HG02981 (cell line): ENCODE data around the gene RTTN.
A peak's percentile ranks its signal among the peaks of the same experiment; 100 is the strongest.

Experiments used
- ATAC-seq: cut with Tn5 transposase; IDR thresholded peaks from one replicate; pipeline ENCODE4 v1.9.1; 2021; ENCODE audit warnings: mild to moderate bottlenecking, moderate library complexity; ENCODE audit not compliant: unreplicated experiment

Gene RTTN

DNA sequence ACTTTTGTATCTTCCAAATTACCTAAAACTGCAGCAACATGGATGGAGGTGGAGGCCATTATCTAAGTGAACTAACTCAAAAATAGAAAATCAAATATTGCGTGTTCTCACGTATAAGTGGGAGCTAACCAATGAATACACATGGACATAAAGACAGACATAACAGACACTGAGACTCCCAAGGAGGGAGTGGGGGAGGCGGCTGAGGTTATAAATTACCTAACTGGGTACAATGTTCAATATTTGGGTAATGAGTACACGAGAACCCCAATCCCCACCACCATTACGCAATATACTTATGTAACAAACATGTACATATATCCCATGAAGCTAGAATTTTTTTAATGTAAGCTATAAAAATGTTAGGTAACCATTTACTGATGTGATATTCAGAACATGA lies 119.8 kb downstream of the RTTN start:
- no peak for ATAC-seq

DNA sequence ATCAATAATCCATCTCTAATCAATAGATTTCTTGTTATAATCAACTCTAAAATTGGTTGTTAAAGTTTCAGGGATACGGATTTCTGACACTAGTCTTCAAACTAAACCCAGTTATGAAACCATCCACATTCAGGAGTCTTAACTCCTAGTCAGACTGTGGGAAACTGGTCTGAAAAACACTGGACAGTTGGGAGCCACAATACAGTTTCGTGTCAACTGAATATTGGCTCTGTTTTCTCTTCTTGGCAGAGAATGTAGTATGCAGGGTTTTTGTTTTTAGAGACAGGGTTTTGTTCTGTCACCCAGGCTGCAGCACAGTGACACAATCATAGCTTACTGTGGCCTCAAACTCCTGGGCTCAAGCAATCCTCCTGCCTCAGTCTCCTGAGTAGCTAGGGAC lies 123.1 kb downstream of the RTTN start:
- no peak for ATAC-seq

DNA sequence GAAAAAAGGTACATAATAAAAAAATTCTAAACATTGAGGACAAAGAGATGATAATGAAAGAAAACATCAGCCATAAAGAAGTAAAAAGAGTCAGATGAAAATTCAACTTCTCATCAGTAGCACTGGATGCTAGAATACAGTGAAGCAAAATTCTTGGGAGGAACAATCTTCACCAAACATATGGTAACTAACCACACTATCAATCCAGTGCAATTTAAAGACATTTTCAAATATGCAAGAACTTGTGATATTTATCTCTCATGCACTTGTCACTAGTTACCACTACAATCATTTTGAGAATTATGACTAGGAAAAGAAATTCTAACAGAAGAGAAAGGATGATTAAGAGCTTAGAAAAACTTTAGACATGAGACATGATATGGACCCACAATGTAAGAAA lies 127.4 kb downstream of the RTTN start:
- ATAC-seq = no peak

DNA sequence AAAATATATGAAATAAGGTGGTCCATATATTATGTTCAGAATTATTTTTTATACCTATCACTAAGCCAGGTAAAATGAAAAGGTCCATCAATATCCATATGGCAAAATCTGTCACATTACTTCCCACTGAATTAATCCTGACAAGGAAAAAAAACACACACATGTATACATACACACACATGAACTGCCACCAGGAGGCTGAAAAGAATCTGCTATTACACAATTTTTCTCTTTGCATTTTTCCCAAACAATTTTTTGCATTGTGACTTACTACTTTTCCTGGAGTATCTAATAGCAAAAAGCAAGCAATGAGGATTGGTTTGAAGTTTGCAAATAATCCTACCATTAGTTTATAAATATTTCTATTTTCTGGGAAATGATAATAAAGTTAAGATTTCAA lies 129.6 kb downstream of the RTTN start:
- ATAC-seq = no peak

DNA sequence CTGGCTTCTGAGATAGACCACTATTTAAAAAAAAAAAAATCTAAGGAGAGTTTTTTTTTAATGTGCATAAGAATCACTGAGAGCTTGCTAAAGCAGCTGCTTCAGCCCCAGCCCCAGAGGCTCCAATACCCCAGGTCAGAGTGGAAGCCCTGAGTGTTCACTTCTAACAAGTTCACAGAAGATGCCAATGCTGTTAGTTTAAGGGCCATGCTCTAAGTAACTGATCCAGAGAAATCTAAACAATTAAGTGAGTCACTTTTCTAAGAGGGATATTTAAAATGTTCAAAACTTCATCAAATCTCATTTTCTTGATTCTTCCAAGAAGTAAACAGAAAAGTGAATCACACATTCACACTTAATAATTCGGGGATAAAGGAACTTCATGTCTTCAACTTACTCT lies 131.4 kb downstream of the RTTN start:
- no peak for ATAC-seq

DNA sequence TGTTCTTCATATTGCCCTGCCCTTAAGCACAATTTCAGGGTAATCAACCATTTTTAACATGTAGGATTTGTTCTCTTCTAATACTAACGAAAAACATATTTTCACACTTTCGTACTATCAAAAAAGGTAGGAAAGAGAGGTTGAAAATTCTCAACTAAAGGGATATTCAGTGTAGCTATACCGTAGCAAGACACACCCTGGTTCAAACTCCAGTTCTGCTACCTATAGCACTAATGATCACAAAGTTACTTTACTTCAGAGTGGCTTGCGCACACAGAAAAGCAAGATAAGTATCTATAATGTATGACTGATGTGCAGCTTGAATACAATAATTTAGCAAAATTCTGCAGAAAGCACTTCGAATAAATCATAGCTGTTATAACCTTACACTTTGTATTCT lies 132.1 kb downstream of the RTTN start:
- no peak for ATAC-seq

DNA sequence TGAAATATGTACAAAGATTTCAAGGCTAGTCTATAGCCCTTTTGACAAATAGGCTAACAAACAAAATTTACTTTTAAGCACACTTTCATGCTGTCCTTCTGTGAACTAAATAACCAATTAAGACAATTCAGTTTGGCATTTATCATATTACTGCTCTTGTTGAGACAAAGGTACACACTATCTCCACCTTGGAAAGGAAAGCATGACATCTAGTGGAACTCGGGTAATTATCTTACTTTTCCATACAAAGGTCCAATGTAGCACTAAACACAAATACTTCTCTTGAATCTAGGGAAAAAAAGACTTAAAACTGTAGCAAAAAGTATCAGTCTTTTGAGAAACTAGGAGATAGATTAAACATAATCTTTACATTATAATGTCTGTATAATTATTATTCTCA lies 132.8 kb downstream of the RTTN start:
- ATAC-seq = peak; percentile 47

DNA sequence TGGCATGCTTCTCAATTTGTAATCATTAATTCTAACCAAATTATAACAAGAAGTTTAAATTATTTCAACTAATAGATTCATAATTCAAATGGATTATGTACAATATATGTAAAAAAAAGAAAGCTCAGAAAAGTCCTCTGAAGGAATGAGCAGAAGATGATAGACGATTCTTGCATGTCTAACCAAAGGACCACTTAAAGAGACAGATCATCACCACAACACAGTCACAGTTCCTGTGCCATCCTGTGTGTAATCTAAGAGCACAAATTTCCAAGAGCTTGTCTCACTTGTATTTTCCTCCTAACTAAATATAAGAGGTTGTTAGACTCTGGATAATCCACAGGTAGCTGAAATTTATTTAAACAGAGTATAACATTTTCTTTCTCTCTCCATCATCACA lies 135.5 kb downstream of the RTTN start:
- ATAC-seq = no peak

DNA sequence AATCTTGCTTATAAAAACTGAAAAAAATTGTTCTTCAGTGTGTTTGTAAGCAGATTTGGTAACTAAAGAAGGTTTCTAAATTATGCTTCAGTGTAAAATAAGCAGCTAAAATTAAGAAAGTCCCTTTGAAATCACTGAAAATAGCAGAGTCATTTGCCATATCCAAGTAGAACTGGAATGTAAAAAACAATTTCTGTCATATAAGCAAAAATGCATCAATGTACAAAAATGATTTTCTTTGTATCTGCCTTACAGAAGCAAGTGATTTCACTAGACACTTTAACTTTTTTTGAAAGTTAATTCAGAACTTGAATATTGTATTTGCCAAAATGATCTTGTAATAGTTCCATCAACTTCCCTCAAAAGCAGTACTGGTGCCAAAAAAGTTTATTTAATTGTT lies 136.1 kb downstream of the RTTN start:
- no peak for ATAC-seq

DNA sequence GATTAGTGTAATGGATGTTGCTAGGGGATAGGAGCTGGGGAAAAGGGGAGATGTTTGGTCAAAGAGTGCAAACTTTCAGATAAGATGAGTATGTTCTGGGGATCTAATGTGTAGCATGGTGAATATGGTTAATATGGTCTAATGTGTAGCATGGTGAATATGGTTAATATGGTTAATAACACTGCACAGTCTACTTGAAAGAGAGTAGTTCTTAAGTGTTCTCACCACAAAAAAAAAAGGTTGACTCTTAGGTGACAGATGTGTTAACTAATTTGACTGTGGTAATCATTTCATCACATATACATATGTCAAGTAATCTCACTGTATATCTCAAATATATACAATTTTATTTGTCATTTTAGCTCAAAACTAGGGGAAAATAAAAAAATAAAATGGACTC lies 136.5 kb downstream of the RTTN start:
- peak; percentile 82 for ATAC-seq

DNA sequence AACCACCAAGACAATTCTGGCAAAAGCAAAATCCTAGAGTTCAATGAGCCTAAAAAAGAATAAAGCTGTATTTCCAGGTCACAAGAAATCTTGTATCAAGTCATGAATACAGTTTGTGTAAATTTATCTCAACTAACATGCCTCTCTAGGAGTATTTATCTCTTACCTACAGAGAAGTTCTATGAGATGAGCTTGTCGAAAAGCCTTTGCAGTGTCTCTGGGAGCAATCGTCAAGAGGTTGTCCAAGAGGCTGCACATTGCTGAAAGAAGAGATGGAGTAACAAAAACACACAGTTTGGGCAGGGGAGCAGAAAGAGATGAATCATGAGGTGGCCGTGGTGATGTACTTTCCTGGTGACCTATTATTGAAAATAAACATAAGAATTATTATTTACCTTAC lies 145.8 kb downstream of the RTTN start:
- no peak for ATAC-seq

DNA sequence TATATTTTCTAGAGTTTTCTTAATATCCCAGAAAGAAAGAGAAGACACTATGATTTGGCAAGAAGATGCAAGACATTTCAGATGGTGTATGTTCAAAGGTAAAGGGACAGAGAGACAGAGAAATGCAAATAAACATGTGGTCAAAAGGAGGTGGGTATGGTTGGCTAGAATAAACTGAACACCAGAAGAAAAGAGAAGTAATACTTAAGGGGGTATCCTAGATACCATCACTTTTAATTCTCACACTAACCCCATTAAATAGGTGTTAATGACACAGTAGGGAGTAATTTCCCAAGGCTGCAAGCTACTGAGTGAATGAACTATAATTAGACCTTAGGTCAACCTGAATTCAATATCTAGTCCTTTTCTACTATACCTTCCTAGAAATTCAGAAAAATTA lies 146.6 kb downstream of the RTTN start:
- ATAC-seq = peak; percentile 99

DNA sequence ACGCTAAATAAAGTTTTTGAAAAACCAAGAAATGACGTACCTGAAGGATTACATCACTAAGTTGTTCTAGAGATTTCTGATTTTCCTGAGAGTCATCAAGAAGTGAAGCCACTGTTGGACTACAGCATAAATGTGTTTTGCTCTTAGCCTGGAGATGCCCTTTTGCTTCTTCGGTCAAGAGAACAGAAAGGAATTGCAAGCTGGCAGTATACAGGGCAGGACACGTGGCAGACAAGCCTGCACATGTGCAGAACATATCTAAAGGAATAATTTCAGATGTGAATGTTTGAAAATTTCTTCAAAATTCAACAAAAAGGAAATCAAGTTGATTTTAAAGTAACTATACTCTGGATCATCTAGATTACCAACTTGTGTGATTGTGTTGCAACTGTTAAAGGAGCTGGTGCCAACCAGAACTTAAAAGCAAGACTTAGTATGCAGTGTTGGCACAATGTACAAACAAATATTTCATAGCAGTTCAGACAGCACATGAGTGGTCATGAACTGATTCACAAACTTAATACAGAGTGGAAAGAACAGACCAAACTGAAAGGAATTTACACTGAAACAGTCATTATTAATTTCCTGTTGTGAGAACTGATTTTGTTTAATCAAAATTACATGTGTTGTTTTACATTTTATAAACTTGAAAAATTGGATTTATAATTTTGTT lies 157.4 kb downstream of the RTTN start:
- ATAC-seq = no peak

DNA sequence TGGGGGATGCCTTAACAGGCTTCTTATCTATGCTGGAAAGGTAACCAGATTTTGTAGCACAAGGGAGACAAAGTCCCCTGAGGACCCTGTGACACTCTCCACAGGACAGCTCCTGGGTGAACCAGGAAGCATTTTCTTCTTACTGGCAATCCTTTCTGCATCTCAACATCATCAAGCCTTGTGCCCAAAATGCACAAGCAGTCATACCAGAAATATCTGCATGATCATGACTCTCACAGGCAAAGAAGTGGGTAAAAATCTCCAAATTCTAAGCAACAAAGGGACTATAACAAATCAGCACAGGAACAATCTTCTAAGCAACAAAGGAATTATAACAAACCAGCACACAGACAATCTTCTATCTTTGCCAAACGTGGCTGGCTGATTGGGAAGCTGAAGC lies 158.7 kb downstream of the RTTN start:
- no peak for ATAC-seq

DNA sequence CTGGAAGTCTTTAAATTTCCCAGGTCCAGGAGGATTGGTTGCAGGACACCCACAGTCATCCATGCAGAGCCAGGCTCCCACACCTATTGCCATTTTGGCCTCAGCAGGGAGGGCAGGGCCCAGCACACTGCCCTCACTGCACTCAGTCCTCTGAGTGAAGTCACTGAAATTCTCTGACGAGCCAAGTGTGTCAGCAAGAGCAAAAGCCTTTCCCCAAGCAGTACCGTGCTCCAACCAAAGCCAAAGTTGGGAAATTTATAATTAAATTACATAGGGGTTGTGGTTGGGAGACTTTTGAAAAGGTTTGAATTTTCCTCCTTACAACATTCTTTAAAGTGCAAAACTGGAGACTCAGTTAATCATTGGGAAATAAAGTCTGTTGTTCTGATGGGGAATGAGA lies 159.3 kb downstream of the RTTN start:
- ATAC-seq = no peak

DNA sequence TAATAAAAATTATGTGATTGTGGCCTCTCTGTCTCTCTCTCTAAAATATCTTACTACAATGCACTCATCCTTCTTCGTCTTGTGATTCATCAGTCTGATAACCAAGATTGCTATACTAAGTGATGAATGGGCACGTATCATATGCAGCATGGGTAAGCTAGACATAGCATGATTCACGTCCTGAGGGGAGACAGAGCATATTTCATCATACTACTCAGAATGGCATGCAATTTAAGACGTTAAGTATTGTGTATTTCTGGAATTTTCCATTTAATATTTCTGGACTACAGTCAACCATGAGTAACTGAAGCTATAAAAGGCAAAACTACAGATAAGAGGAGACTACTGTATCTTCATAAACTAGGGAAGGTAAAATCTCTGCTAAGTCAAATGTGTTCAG lies 160.9 kb downstream of the RTTN start:
- ATAC-seq = no peak

DNA sequence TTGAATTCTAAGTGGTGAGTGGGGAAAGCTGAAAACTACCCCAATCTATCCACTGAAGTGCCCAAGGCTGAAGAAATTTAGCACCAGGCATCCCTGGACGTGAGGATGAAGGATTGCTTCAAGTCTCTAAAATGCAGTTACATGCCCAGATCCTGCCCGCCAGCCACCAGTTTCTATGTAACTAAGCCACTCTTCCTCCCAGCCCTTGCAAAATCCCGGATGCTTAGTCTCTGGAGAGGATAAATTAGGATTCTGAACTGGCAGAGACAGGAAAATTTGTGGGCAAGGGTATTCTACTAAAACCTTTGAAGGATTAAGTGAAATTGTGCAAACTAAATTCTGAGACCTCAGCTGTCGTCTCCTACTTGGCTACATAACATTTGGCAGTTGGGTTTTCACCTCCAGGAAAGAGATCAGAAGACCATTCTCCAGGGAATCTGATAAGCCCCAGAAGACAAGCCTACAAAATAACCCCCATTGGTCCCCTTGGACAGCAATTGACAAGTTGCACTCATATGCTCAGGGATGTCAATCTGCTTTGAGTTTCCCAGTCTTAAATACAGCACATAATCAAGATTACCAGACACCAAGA lies 163.9 kb downstream of the RTTN start:
- no peak for ATAC-seq

DNA sequence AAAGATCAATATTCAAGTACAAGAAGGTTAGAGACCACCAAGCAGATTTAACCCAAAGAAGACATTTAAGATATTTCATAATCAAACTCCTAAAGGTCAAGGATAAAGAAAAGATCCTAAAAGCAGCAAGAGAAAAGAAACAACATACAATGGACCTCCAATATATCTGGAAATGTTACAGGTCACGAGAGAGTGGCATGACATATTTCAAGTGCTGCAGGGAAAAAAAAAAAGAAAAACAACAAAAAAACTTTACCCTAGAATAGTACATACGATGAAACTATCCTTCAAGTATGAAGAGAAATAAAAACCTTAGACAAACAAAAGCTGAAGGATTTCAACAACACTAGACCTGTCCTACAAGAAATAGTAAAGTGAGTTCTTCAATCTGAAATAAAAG lies 166.3 kb downstream of the RTTN start:
- ATAC-seq = no peak

DNA sequence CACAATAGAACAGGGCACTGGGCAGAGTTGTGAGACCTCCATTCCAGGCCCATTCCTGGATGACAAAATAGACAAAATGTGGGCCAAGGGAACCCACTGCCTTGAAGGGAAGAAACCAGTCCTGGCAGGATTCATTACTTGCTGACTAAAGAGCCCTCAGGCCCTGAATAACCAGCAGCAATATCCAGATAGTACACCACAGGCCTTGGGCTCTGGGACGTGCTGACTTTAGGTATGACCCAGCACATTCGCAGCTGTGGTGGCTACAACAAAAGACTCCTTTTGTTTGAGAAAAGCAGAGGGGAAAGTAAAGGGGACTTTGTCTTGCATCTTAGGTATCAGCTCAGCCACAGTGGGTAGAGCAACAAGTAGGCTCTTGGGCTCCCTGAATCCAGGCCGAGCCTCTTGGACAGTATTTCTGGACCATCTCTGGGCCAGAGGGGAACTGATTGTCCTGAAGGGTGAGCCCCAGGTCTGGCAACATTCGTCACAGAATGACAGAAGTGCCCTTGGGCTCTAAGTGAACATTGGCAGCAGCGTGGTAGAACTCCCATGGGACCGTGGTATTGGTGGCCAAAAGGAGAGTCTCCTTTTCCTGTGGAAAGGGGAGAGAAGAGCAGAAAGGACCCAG lies 167.9 kb downstream of the RTTN start:
- ATAC-seq = peak; percentile 34

DNA sequence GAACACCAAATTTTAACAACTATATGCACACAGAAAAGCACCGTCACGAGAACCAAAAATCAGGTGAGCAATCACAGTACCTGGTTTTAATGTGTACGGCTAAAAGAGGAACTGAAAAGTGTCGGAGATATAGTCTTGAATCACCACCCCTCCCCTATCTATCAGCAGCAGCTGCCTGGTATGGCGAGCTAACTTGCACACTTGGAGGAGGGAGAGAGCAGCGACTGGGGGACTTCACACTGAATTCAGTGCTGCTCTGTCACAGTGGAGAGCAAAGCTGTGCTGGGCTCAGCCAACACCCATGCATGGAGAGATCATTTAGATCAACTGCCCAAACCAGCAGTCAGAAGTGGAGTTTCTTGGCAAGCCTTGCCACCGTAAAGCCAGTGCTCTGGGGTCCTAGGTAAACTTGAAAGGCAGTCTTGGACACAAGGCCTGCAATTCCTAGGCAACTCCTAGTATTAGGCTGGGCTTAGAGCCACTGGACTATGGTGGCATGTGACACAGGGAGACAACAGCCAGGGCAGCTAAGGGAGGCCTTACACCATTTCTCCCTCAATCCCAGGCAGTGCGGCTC lies 168.6 kb downstream of the RTTN start:
- peak; percentile 99 for ATAC-seq

DNA sequence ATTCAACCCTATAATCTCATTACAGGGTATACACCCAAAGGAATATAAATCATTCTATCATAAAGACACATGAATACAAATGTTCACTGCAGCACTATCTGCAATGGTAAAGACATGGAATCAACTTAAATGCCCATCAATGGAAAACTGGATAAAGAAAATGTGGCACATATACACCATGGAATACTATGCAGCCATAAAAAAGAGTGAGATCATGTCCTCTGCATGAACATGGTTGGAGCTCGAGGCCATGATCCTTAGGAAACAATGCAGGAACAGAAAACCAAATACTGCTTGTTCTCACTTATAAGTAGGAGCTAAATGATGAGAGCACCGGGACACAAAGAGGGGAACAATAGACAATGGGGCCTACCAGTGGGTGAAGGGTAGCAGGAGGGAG lies 169.3 kb downstream of the RTTN start:
- no peak for ATAC-seq

DNA sequence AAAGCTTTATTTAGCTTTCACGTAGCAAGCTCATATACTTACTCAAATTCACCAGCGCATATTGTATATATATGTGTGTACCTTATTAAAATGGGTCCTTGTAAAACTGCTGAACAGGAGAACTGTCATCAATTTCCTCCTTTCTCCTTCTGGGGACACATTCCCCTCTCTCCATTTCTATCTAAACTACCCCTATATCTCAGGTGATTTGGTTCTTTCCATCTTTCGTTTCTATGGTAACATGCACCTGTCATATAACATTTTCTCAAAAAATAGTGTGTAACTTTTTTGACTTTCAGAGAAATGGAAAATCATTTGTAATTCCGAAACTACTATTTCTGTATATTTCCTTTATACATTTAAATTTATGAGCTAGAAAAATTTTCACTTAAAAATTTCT lies 174.3 kb downstream of the RTTN start:
- no peak for ATAC-seq
